Lower leg skin (tissue), 4 donors: Measurements from ENCODE around the gene MATN1. TPM values are rescaled to one million over a fixed set of nuclear protein-coding genes. Genes with fewer than 3 reads are reported as not detected.

ENCODE experiments used
- DNase-seq, 2 donors: peaks; one replicate each; pipeline ENCODE4 v3.0.0-alpha.2; 2019; ENCODE audit warnings: low spot score in 2 of 2
- H3K4me3 ChIP-seq: fragments of 200-600 bp; sonication (generic); 2 replicates; pipeline ENCODE4 v1.5.1; 2017; ENCODE audit warnings: mild to moderate bottlenecking, low read depth; ENCODE audit not compliant: poor library complexity, severe bottlenecking
- POLR2A ChIP-seq, 2 donors: fragments of 450-650 bp; IDR thresholded peaks; one replicate each; pipeline ENCODE4 v1.6.1; 2016 to 2017; ENCODE audit warnings: antibody characterized with exemption in 2 of 2, mild to moderate bottlenecking in 1 of 2, moderate library complexity in 1 of 2
- WGBS, 2 donors: methylation state at CpG; one replicate each; pipeline ENCODE4 v1.1.5; 2018; 5-methylcytosine and 5-hydroxymethylcytosine counted together
- intact Hi-C: fragments of 100-400 bp; cut with DNase I; formaldehyde crosslinking; loops from one replicate; pipeline ENCODE4 v1.15.0; 2023; ENCODE audit warnings: low total_unique reads
- total RNA-seq, 4 donors: library from RNA; depleted of rRNA; stranded (reverse); fragments of >200 nt; gene quantifications; one replicate each; pipeline ENCODE4 v1.1.0, GENCODE V29; 2016
- TF ChIP-seq, protein P1 (sequence below), 3 donors: fragments of 450-650 bp; IDR thresholded peaks; one replicate each; pipeline ENCODE4 v1.5.1; 2016; ENCODE audit warnings: antibody characterized with exemption in 3 of 3, mild to moderate bottlenecking in 3 of 3, moderate library complexity in 2 of 3

MATN1 gene
- total RNA-seq, 4 donors from 2014 or later = not detected

DNA sequence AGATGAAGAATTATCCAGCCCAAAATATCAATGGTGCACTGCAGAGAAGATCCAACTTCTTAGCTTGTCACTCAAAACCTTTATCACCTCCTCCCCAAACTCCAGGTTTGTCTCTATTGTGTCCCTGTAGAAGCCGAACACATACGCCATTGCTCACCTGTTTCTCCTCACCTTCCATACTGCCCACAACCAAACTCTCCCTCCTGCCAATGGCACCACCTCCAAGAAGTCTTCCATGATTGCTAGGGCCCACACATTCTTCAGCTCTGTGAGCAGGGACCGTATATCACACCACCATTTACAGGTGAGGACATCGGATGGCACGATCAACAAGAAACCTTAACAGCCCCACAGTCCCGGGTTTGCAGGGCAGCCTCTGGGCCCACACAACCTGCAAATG, 31.9 kb upstream of the MATN1 start:
- WGBS, 2 donors = 78 to 94% methylated on average over 6 of the region's 6 CpGs
- no peak for TF ChIP-seq POLR2A (IDR thresholded peaks at IDR 0.05)
- TF ChIP-seq, protein P1, sequence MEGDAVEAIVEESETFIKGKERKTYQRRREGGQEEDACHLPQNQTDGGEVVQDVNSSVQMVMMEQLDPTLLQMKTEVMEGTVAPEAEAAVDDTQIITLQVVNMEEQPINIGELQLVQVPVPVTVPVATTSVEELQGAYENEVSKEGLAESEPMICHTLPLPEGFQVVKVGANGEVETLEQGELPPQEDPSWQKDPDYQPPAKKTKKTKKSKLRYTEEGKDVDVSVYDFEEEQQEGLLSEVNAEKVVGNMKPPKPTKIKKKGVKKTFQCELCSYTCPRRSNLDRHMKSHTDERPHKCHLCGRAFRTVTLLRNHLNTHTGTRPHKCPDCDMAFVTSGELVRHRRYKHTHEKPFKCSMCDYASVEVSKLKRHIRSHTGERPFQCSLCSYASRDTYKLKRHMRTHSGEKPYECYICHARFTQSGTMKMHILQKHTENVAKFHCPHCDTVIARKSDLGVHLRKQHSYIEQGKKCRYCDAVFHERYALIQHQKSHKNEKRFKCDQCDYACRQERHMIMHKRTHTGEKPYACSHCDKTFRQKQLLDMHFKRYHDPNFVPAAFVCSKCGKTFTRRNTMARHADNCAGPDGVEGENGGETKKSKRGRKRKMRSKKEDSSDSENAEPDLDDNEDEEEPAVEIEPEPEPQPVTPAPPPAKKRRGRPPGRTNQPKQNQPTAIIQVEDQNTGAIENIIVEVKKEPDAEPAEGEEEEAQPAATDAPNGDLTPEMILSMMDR (IDR thresholded peaks at IDR 0.05) = no peak
- intact Hi-C loops = no loop called here
- no peak overlapping the region for H3K4me3 ChIP-seq
- DNase-seq = no peak

DNA sequence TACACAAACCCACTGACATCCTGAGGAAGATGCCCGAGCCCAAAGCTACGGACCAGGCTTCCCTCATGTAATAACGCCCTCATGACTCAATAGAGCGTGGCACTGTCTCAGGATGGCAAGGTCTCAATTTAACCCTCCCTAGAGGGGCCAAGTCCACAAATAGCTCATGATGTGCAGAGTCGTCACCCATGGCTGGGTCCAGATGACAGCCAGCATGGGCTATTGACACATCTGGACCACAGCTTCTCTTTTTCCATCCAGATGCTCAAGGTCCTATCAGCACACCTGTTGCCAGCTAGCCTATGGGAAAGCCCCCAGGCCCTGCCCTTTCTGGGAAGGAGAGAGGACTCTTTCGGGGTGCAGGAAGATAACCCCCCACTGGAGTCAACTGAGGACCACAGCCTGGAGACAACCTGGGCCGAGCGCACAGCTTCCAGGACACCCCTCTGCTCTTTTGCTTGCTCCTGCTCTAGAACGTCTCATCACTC, 31.3 kb upstream of the MATN1 start:
- TF ChIP-seq, protein P1 (IDR thresholded peaks at IDR 0.05) = no peak
- no peak for TF ChIP-seq POLR2A (IDR thresholded peaks at IDR 0.05)
- no peak overlapping the region for H3K4me3 ChIP-seq
- DNase-seq = no peak
- intact Hi-C loops = no loop called here
- WGBS, 2 donors = 70 to 73% methylated on average over 9 of the region's 9 CpGs

DNA sequence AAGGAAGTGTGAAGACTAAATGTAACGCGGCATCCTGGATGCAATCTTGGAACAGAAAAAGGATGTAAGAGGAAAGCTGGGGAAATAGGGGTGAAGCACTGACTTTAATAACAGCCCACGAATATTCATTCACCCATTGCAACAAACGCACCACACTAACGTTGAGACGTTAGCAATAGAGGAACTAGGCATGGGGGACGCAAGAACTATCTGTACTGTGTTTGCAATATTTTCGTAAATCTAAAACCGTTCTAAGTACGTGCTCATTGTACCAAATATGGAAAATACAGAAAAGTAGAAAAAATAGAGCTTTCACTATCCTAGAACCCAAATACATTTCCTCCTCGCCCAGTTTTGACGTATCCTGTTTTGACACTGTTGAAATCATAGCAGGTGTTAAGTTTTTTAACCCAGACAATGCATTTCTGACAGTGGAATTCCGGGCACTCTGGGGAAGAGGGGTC, 30.3 kb upstream of the MATN1 start:
- WGBS, 2 donors = 70 to 74% methylated on average over 13 of the region's 13 CpGs
- DNase-seq = no peak
- no peak for TF ChIP-seq POLR2A (IDR thresholded peaks at IDR 0.05)
- TF ChIP-seq, protein P1 (IDR thresholded peaks at IDR 0.05) = no peak
- intact Hi-C loops = no loop called here
- H3K4me3 ChIP-seq = no peak overlapping the region

DNA sequence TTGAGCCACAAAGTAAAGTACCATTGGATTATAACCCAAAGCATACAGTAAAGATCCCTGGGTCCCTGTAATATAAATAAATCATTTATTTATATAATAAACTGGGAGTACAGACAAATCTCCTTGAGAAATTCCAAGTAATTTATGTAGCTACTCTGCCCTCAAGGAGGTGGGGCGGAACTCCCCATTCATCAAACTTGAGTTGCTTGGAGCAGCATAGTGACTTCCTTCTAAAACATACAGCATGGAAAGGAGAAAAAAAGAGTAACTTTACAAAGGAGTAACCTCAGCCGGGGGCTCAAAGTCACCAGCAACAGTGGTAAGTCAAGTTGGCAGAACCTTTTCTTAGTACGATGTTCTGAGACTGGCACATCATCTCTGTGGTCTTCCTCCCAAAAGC, 29.7 kb upstream of the MATN1 start:
- DNase-seq = no peak
- intact Hi-C loops = no loop called here
- TF ChIP-seq, protein P1 (IDR thresholded peaks at IDR 0.05) = no peak
- TF ChIP-seq POLR2A (IDR thresholded peaks at IDR 0.05) = no peak
- WGBS, 2 donors = 64 to 67% methylated on average over 3 of the region's 3 CpGs
- H3K4me3 ChIP-seq = no peak overlapping the region

DNA sequence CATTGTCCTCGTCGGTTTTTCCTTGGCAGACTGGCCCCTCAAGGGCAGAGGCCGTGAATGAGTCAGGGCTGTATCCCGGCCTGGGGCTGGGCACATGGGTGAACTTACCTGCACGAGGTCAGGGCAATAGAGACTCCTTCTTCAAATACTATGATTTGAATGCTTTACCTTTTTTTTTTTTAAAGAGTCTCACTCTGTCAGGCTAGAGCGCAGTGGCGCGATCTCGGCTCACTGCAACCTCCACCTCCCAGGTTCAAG, 29.2 kb upstream of the MATN1 start:
- DNase-seq = no peak
- intact Hi-C loops = no loop called here
- TF ChIP-seq, protein P1 (IDR thresholded peaks at IDR 0.05) = no peak
- TF ChIP-seq POLR2A (IDR thresholded peaks at IDR 0.05) = no peak
- no peak overlapping the region for H3K4me3 ChIP-seq
- 71 to 73% methylated on average over 9 of the region's 9 CpGs for WGBS, 2 donors
